ENCODE data around the gene AREG. TPM values are rescaled to one million over a fixed set of nuclear protein-coding genes. Genes with fewer than 3 reads are reported as not detected.

AREG gene
- total and polyA plus RNA-seq, 11 donors = 0.27 to 49.6 (median 1.9) TPM

- Histone ChIP-seq H3K4me1 (no peaks in the 10 kb centered on the region), H3K4me3 (no peak overlapping the region), H3K36me3 (no peaks in the 10 kb centered on the region), H3K27ac (no peak overlapping the region), H3K9me3 (no peaks in the 10 kb centered on the region), H3K27me3 (no peaks in the 10 kb centered on the region)
- WGBS, 4 donors = 76 to 89% (median 81%) methylated on average over 10 of the region's 10 CpGs
- TF ChIP-seq, protein P1, sequence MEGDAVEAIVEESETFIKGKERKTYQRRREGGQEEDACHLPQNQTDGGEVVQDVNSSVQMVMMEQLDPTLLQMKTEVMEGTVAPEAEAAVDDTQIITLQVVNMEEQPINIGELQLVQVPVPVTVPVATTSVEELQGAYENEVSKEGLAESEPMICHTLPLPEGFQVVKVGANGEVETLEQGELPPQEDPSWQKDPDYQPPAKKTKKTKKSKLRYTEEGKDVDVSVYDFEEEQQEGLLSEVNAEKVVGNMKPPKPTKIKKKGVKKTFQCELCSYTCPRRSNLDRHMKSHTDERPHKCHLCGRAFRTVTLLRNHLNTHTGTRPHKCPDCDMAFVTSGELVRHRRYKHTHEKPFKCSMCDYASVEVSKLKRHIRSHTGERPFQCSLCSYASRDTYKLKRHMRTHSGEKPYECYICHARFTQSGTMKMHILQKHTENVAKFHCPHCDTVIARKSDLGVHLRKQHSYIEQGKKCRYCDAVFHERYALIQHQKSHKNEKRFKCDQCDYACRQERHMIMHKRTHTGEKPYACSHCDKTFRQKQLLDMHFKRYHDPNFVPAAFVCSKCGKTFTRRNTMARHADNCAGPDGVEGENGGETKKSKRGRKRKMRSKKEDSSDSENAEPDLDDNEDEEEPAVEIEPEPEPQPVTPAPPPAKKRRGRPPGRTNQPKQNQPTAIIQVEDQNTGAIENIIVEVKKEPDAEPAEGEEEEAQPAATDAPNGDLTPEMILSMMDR (IDR thresholded peaks at IDR 0.05) = no peak
- no peak for TF ChIP-seq POLR2A (IDR thresholded peaks at IDR 0.05)
- DNase-seq (peak in 1 of 5 donors; percentile 20), ATAC-seq (no peak)
- intact Hi-C loops (cut with DNase I) = no loop called here
These were observed 44.5 kb upstream of the AREG start for GRCh38 chr4:74400395-74400794.

DNA sequence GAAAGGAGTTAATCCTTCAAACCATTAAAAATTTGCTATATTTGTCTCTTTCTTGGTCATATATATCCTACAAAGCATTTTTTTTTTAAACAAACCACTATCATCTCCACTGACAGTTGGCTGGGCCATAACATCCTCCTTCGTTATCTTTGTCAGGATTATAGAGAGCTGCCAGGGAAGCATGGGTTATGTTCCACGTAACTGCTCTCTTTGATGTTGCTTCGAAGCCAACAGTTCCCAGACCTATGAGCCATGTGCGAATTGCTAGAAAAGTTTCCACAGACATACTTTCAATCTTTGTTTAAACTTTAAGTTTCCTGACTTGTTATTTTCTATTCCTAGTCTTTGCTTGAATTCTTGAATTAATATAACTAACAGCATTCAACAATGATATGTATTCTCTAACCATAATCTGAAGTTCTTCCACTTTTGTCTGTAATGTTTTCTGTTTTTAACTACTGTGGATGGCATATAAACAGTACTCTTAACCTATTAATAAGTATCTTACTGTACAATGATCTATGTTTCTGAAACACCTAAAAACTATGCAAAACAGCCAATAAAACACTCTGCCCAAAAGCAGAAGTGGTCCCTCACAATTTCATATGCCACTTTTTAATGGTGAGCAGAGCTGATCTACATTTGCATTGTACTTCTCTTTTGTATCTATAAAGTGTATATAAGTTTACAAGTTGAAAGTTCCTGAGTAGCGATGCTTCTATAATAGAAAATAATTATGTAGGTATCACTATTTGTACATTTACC, 42.1 kb upstream of the AREG start:
- Histone ChIP-seq H3K9me3 (no peaks in the 10 kb centered on the region), H3K36me3 (no peaks in the 10 kb centered on the region), H3K4me1 (no peaks in the 10 kb centered on the region), H3K4me3 (no peak overlapping the region), H3K27me3 (no peaks in the 10 kb centered on the region), H3K27ac (no peak overlapping the region)
- no peak for DNase-seq
- 44 to 52% (median 46%) methylated on average over 5 of the region's 5 CpGs for WGBS, 4 donors
- no peak for ATAC-seq
- TF ChIP-seq POLR2A (IDR thresholded peaks at IDR 0.05) = no peak
- TF ChIP-seq, protein P1 (IDR thresholded peaks at IDR 0.05) = no peak
- intact Hi-C loops (cut with DNase I) = no loop called here

DNA sequence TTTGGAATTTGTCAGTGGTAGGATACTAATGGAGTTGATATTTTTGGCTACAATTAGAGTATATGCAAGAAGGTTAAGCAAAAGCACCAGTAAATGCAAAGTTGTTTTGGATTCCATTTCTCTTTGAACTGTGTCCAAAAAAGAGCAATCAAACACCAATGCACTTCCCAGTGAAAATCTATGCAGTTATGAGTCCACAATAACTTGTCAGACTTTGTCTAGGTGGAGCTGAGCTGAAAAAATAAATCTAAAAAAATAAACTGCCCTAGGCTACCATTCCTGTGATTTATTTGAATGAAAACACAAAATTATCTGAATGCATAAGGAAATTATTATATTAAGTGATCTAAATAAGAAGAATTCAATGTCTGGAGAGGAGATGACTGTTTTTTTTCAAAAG, 37.0 kb upstream of the AREG start:
- H3K4me3 ChIP-seq = no peak overlapping the region
- no peaks in the 10 kb centered on the region for H3K9me3 ChIP-seq
- no peaks in the 10 kb centered on the region for H3K36me3 ChIP-seq
- no peak overlapping the region for H3K27ac ChIP-seq
- DNase-seq (no peak), ATAC-seq (no peak)
- H3K27me3 ChIP-seq = no peaks in the 10 kb centered on the region
- intact Hi-C loops (cut with DNase I) = no loop called here
- TF ChIP-seq, protein P1 (IDR thresholded peaks at IDR 0.05) = no peak
- no peak for TF ChIP-seq POLR2A (IDR thresholded peaks at IDR 0.05)
- H3K4me1 ChIP-seq = no peaks in the 10 kb centered on the region

DNA sequence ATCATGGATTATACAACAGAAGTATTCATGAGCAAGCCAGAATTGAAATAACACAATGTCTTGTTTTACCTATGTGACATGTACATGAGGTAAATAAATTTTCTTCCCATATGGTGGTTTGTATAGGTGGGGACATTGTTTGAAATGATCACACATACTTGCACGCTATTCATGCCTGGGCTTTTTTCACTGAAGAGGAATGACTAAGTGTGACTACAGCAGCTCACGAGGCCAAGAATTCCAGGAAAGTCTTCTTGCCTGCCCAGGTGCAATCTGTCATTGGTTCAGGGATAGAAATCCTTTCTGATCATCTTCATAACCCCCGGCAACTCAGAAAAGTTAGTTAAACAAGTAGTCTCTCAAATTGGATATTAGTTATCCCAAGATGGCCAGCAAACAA, 36.3 kb upstream of the AREG start:
- no peaks in the 10 kb centered on the region for H3K9me3 ChIP-seq
- H3K36me3 ChIP-seq = no peaks in the 10 kb centered on the region
- H3K4me1 ChIP-seq = no peaks in the 10 kb centered on the region
- intact Hi-C loops (cut with DNase I) = no loop called here
- no peak overlapping the region for H3K4me3 ChIP-seq
- 91 to 96% (median 93%) methylated on average over 3 of the region's 3 CpGs for WGBS, 4 donors
- H3K27ac ChIP-seq = no peak overlapping the region
- no peak for TF ChIP-seq POLR2A (IDR thresholded peaks at IDR 0.05)
- TF ChIP-seq, protein P1 (IDR thresholded peaks at IDR 0.05) = no peak
- no peaks in the 10 kb centered on the region for H3K27me3 ChIP-seq
- DNase-seq (no peak), ATAC-seq (no peak)
